HepG2 (cell line): Measurements from ENCODE around the gene KDM1B. TPM values are rescaled to one million over a fixed set of nuclear protein-coding genes. Genes with fewer than 3 reads are reported as not detected.

Experiments used
- ATF7-NPFF ChIP-seq: sonication (generic); formaldehyde crosslinking; IDR thresholded peaks from 2 replicates; pipeline ENCODE4 v1.8.1; 2023; ENCODE audit warnings: mild to moderate bottlenecking, low read depth, missing genetic modification reagents, moderate library complexity
- CCAR2 ChIP-seq: fragments of 200-400 bp; formaldehyde crosslinking; optimal IDR thresholded peaks from 2 replicates; pipeline ENCODE3; 2018; ENCODE audit warnings: low read depth, mild to moderate bottlenecking, low read length, moderate library complexity
- ELF1 ChIP-seq: sonication (generic); formaldehyde crosslinking; IDR thresholded peaks from 2 replicates; pipeline ENCODE4 v1.4.0; 2020; ENCODE audit warnings: missing genetic modification reagents
- ETV5 ChIP-seq: IDR thresholded peaks from 2 replicates; pipeline ENCODE4 v1.6.1; 2018; ENCODE audit warnings: missing biosample characterization, missing genetic modification reagents, inconsistent platforms, borderline replicate concordance
- GZF1 ChIP-seq: sonication (generic); formaldehyde crosslinking; IDR thresholded peaks from 2 replicates; pipeline ENCODE4 v1.5.1; 2020; ENCODE audit warnings: mild to moderate bottlenecking, missing genetic modification reagents
- KDM5B ChIP-seq: sonication (generic); formaldehyde crosslinking; IDR thresholded peaks from 2 replicates; pipeline ENCODE4 v1.4.0; 2020; ENCODE audit warnings: missing genetic modification reagents, mild to moderate bottlenecking, borderline replicate concordance
- NCOA2 ChIP-seq: sonication (generic); formaldehyde crosslinking; IDR thresholded peaks from 2 replicates; pipeline ENCODE4 v1.8.0; 2022; ENCODE audit warnings: inconsistent platforms
- SALL1 ChIP-seq: sonication (generic); formaldehyde crosslinking; IDR thresholded peaks from 2 replicates; pipeline ENCODE4 v1.8.0; 2022; ENCODE audit warnings: mild to moderate bottlenecking, missing genetic modification reagents
- SRY ChIP-seq: sonication (generic); formaldehyde crosslinking; IDR thresholded peaks from 2 replicates; pipeline ENCODE4 v1.8.0; 2022; ENCODE audit warnings: mild to moderate bottlenecking, missing genetic modification reagents
- TBX3 ChIP-seq: fragments of 450-650 bp; IDR thresholded peaks from 2 replicates; pipeline ENCODE4 v1.6.1; 2017; ENCODE audit warnings: antibody characterized with exemption, mild to moderate bottlenecking, inconsistent platforms, borderline replicate concordance
- THAP11 ChIP-seq: IDR thresholded peaks from 2 replicates; pipeline ENCODE4 v1.6.1; 2016; ENCODE audit warnings: missing biosample characterization, missing genetic modification reagents
- ZNF264 ChIP-seq: sonication (generic); formaldehyde crosslinking; IDR thresholded peaks from 2 replicates; pipeline ENCODE4 v1.4.0; 2020; ENCODE audit warnings: missing genetic modification reagents
- ZNF569 ChIP-seq: sonication (generic); formaldehyde crosslinking; IDR thresholded peaks from 2 replicates; pipeline ENCODE4 v1.5.0; 2020; ENCODE audit warnings: mild to moderate bottlenecking, missing genetic modification reagents, moderate library complexity, borderline replicate concordance
- ZNF607 ChIP-seq: sonication (generic); formaldehyde crosslinking; IDR thresholded peaks from 2 replicates; pipeline ENCODE4 v1.5.1; 2020; ENCODE audit warnings: missing genetic modification reagents, mild to moderate bottlenecking, borderline replicate concordance
- ZNF616 ChIP-seq: sonication (generic); formaldehyde crosslinking; IDR thresholded peaks from 2 replicates; pipeline ENCODE4 v1.5.0; 2020; ENCODE audit warnings: low read depth, mild to moderate bottlenecking, missing genetic modification reagents
- ZNF709 ChIP-seq: sonication (generic); formaldehyde crosslinking; IDR thresholded peaks from 2 replicates; pipeline ENCODE4 v1.5.0; 2020; ENCODE audit warnings: mild to moderate bottlenecking, missing genetic modification reagents
- ZNF878 ChIP-seq: sonication (generic); formaldehyde crosslinking; IDR thresholded peaks from 2 replicates; pipeline ENCODE4 v1.8.1; 2023; ENCODE audit warnings: mild to moderate bottlenecking, missing genetic modification reagents, moderate library complexity
- ZSCAN25 ChIP-seq: sonication (generic); formaldehyde crosslinking; IDR thresholded peaks from 2 replicates; pipeline ENCODE4 v1.8.0; 2022; ENCODE audit warnings: mild to moderate bottlenecking, missing genetic modification reagents
- polyA plus RNA-seq, 8 experiments: library from polyadenylated mRNA; depleted of rRNA in 3 of 8; stranded (reverse) in 7 of 8; unstranded in 1 of 8; fragments of >200 nt; fragmentation: Illumina TruSeq in 4 of 8; extraction: Trizol in 4 of 8; gene quantifications; 2 replicates each; pipeline versions ENCODE4 v1.2.1 to v1.2.3, GENCODE V29; 2011 to 2016; ENCODE audit warnings: low read depth in 4 of 8, missing spikeins in 1 of 8, mixed read lengths in 1 of 8; ENCODE audit not compliant: insufficient read depth in 1 of 8
- total RNA-seq, 5 experiments: library from RNA; depleted of rRNA; stranded (reverse); fragments of >200 nt; fragmentation: Illumina TruSeq; extraction: Trizol; gene quantifications; 2 replicates each; pipeline ENCODE4 v1.2.3, GENCODE V29; 2016; ENCODE audit warnings: low read depth in 1 of 5
- TF ChIP-seq, protein P1 (sequence below): sonication (generic); formaldehyde crosslinking; IDR thresholded peaks from 2 replicates; pipeline ENCODE4 v1.5.0; 2020; ENCODE audit warnings: mild to moderate bottlenecking, missing genetic modification reagents, borderline replicate concordance
- TF ChIP-seq, protein P2 (sequence below), 2 experiments: sonication (generic) in 1 of 2; formaldehyde crosslinking in 1 of 2; IDR thresholded peaks; 2 replicates each; pipeline versions ENCODE4 v1.4.0 to v1.6.1; 2018 to 2020; ENCODE audit warnings: missing genetic modification reagents in 2 of 2, borderline replicate concordance in 1 of 2, low read depth in 1 of 2, mild to moderate bottlenecking in 1 of 2, missing biosample characterization in 1 of 2
- TF ChIP-seq, protein P3 (sequence below): sonication (generic); formaldehyde crosslinking; IDR thresholded peaks from 2 replicates; pipeline ENCODE4 v1.4.0; 2020; ENCODE audit warnings: missing genetic modification reagents

KDM1B gene
- total and polyA plus RNA-seq, 2 of the 13 experiments (the other 11 are each of a cell fraction or from before 2014, with no cell fraction given), result 9.8 to 13.2 TPM

DNA sequence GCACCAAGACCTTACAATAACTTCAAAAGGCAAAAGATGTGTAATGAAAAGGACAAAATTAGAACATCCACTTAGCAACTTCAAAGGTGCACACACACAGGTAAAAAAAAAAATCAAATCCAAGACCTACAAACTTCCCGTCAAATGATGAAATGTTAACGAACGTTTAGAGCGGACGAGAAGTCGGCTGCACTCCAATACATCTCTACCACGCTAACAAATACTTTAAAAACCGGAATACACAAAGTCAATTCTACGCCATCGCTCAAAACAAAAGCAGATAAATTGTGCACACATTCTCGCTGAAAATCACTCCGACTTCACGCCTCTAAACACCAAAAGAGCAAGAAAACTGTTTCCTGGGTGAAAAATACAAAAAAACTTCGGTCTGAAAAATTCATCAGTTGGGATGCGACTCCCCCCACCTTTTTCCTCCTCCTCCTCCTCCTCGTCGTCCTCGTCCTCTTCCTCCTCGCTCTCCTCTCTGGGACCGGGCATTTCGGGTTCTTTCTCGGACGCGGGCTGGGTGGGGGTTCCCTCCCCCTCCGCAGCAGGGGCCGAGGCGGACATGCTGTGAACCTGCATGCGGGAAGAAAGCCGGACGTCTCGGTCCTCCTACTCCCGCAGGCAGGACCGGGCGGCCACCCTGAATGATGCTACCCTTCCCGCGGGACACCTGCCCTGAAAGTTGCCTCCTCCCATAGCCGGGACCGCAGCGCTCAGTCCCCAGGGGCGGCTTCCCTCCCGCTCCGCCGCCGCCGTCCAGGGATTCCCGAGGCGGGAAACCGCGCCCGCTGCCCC lies 108.4 kb downstream of the KDM1B start (continued):
- TF ChIP-seq, protein P1, sequence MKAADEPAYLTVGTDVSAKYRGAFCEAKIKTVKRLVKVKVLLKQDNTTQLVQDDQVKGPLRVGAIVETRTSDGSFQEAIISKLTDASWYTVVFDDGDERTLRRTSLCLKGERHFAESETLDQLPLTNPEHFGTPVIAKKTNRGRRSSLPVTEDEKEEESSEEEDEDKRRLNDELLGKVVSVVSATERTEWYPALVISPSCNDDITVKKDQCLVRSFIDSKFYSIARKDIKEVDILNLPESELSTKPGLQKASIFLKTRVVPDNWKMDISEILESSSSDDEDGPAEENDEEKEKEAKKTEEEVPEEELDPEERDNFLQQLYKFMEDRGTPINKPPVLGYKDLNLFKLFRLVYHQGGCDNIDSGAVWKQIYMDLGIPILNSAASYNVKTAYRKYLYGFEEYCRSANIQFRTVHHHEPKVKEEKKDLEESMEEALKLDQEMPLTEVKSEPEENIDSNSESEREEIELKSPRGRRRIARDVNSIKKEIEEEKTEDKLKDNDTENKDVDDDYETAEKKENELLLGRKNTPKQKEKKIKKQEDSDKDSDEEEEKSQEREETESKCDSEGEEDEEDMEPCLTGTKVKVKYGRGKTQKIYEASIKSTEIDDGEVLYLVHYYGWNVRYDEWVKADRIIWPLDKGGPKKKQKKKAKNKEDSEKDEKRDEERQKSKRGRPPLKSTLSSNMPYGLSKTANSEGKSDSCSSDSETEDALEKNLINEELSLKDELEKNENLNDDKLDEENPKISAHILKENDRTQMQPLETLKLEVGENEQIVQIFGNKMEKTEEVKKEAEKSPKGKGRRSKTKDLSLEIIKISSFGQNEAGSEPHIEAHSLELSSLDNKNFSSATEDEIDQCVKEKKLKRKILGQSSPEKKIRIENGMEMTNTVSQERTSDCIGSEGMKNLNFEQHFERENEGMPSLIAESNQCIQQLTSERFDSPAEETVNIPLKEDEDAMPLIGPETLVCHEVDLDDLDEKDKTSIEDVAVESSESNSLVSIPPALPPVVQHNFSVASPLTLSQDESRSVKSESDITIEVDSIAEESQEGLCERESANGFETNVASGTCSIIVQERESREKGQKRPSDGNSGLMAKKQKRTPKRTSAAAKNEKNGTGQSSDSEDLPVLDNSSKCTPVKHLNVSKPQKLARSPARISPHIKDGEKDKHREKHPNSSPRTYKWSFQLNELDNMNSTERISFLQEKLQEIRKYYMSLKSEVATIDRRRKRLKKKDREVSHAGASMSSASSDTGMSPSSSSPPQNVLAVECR (CRISPR knock-in tag), result 0 out of 2 replicates have a peak, but pooled peaks have one; percentile 33
- no peak for TF ChIP-seq ETV5 (CRISPR knock-in tag)
- 0 out of 2 replicates have a peak, but pooled peaks have one; percentile 4 for TF ChIP-seq ZSCAN25 (CRISPR knock-in tag)
- TF ChIP-seq KDM5B (CRISPR knock-in tag), result peak; percentile 37; the same call in 1 of the 2 replicates
- TF ChIP-seq, protein P2, sequence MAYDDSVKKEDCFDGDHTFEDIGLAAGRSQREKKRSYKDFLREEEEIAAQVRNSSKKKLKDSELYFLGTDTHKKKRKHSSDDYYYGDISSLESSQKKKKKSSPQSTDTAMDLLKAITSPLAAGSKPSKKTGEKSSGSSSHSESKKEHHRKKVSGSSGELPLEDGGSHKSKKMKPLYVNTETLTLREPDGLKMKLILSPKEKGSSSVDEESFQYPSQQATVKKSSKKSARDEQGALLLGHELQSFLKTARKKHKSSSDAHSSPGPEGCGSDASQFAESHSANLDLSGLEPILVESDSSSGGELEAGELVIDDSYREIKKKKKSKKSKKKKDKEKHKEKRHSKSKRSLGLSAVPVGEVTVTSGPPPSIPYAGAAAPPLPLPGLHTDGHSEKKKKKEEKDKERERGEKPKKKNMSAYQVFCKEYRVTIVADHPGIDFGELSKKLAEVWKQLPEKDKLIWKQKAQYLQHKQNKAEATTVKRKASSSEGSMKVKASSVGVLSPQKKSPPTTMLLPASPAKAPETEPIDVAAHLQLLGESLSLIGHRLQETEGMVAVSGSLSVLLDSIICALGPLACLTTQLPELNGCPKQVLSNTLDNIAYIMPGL (CRISPR knock-in tag; IDR thresholded peaks at IDR 0.05; ENCODE audit: borderline replicate concordance in 1 of 2, low read depth in 1 of 2), result 0 out of 4 replicates have a peak, but pooled peaks of 1 of the 2 experiments have one; percentile 14
- peak; percentile 21; the same call in 1 of the 2 replicates for TF ChIP-seq ZNF709 (CRISPR knock-in tag)
- TF ChIP-seq ZNF569 (CRISPR knock-in tag), result peak; percentile 56; the same call in 1 of the 2 replicates
- no peak for TF ChIP-seq CCAR2
- TF ChIP-seq, protein P3, sequence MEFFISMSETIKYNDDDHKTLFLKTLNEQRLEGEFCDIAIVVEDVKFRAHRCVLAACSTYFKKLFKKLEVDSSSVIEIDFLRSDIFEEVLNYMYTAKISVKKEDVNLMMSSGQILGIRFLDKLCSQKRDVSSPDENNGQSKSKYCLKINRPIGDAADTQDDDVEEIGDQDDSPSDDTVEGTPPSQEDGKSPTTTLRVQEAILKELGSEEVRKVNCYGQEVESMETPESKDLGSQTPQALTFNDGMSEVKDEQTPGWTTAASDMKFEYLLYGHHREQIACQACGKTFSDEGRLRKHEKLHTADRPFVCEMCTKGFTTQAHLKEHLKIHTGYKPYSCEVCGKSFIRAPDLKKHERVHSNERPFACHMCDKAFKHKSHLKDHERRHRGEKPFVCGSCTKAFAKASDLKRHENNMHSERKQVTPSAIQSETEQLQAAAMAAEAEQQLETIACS (CRISPR knock-in tag), result peak; percentile 75
- TF ChIP-seq GZF1 (CRISPR knock-in tag), result 0 out of 2 replicates have a peak, but pooled peaks have one; percentile 54
- TF ChIP-seq SALL1 (CRISPR knock-in tag), result peak; percentile 14; the same call in 1 of the 2 replicates
- no peak for TF ChIP-seq NCOA2 (CRISPR knock-in tag)
- no peak for TF ChIP-seq ELF1
- 0 out of 2 replicates have a peak, but pooled peaks have one; percentile 21 for TF ChIP-seq ZNF264 (CRISPR knock-in tag)
- TF ChIP-seq SRY (CRISPR knock-in tag), result 0 out of 2 replicates have a peak, but pooled peaks have one; percentile 69
- no peak for TF ChIP-seq THAP11 (CRISPR knock-in tag)
- 0 out of 2 replicates have a peak, but pooled peaks have one; percentile 11 for TF ChIP-seq ZNF607 (CRISPR knock-in tag)
- TF ChIP-seq ZNF878, result 0 out of 2 replicates have a peak, but pooled peaks have one; percentile 19
- no peak for TF ChIP-seq TBX3
- TF ChIP-seq ATF7-NPFF (CRISPR knock-in tag), result peak; percentile 17; the same call in 1 of the 2 replicates
- peak; percentile 61; the same call in 1 of the 2 replicates for TF ChIP-seq ZNF616 (CRISPR knock-in tag)
